HepG2 (cell line): ENCODE measurements around the gene HLCS. TPM values are rescaled to one million over a fixed set of nuclear protein-coding genes. Genes with fewer than 3 reads are reported as not detected.

Source experiments
- ATAC-seq: fragments of 200-7000 bp; cut with Tn5 transposase; 3 replicates; pipeline ENCODE4 v1.9.1; 2020; ENCODE audit warnings: mild to moderate bottlenecking, moderate library complexity
- BruUV-seq: library from RNA; stranded (reverse); fragments of 400-500 nt; replicated peaks from 2 replicates; lab custom pipeline; 2021; lab: Mats Ljungman, UMichigan
- CTCF ChIA-PET: fragments of 300-600 bp; formaldehyde crosslinking; extraction: SDS; loops from one replicate; lab custom pipeline; 2021; ENCODE audit warnings: low total read pairs, inconsistent platforms, low intra/inter-chr PET ratio; lab: Yijun Ruan, JAX
- POLR2A ChIA-PET: fragments of 350-600 bp; sonication (Branson Sonifier 250); formaldehyde crosslinking; loops from one replicate; lab custom pipeline; 2020; ENCODE audit warnings: antibody characterized with exemption, inconsistent platforms; lab: Yijun Ruan, JAX
- DNase-seq: peaks from one replicate; pipeline ENCODE4 v3.0.0-alpha.2; 2015; ENCODE audit warnings: low spot score
- FAIRE-seq: peaks from 3 replicates; lab custom pipeline; 2011; peaks lifted over from hg19 to GRCh38; lab: Jason Lieb, UNC
- H2AFZ ChIP-seq: one replicate; pipeline ENCODE4 v1.6.1; 2011; ENCODE audit warnings: low read length, inconsistent platforms
- H3K27ac ChIP-seq: fragments of 300-600 bp; 3 replicates; pipeline ENCODE4 v1.8.0; 2011; ENCODE audit warnings: mixed run types, mild to moderate bottlenecking, mixed read lengths, low read length, inconsistent platforms; ENCODE audit not compliant: insufficient read depth; ENCODE audit errors: extremely low read length
- H3K27me3 ChIP-seq, 2 experiments: fragments of 200-600 bp in 1 of 2; 2 replicates in 1 of 2; 3 replicates in 1 of 2; pipeline versions ENCODE4 v1.6.0 to v1.8.0; 2011; ENCODE audit warnings: low read length in 2 of 2, mild to moderate bottlenecking in 2 of 2, moderate library complexity in 2 of 2, inconsistent platforms in 1 of 2; ENCODE audit not compliant: insufficient read depth in 2 of 2, control insufficient read depth in 1 of 2
- H3K36me3 ChIP-seq, 2 experiments: fragments of 200-600 bp in 1 of 2; replicated peaks in 1 of 2; 2 replicates in 1 of 2; 3 replicates in 1 of 2; pipeline versions ENCODE4 v1.5.1 to v1.8.0; 2011; ENCODE audit warnings: low read length in 2 of 2, inconsistent platforms in 1 of 2; ENCODE audit not compliant: insufficient read depth in 2 of 2, control insufficient read depth in 1 of 2
- H3K4me1 ChIP-seq: 2 replicates; pipeline ENCODE4 v1.5.1; 2012; ENCODE audit warnings: low read length, inconsistent platforms; ENCODE audit not compliant: insufficient read depth
- H3K4me2 ChIP-seq: 2 replicates; pipeline ENCODE4 v1.6.0; 2011; ENCODE audit warnings: low read depth, low read length, inconsistent platforms
- H3K4me3 ChIP-seq, 3 experiments: fragments of 200-600 bp in 1 of 3; sonication (generic), shearing (Covaris generic) in 1 of 3; replicated peaks in 1 of 3; 2 replicates each; pipeline ENCODE4 v1.5.1; 2011 to 2016; ENCODE audit warnings: low read length in 3 of 3, inconsistent platforms in 2 of 3, low read depth in 2 of 3, mild to moderate bottlenecking in 2 of 3, control low read depth in 1 of 3, mixed read lengths in 1 of 3; ENCODE audit not compliant: insufficient read depth in 1 of 3
- H3K79me2 ChIP-seq: one replicate; pipeline ENCODE4 v1.6.1; 2011; ENCODE audit warnings: low read length, inconsistent platforms; ENCODE audit not compliant: insufficient read depth
- H3K9ac ChIP-seq: 2 replicates; pipeline ENCODE4 v1.6.0; 2011; ENCODE audit warnings: mild to moderate bottlenecking, low read depth, low read length, inconsistent platforms; ENCODE audit not compliant: insufficient read depth
- H3K9me3 ChIP-seq: 2 replicates; pipeline ENCODE4 v1.5.1; 2012; ENCODE audit warnings: mild to moderate bottlenecking, low read length
- H4K20me1 ChIP-seq: 2 replicates; pipeline ENCODE4 v1.6.0; 2011; ENCODE audit warnings: inconsistent platforms, mild to moderate bottlenecking, low read length, moderate library complexity; ENCODE audit not compliant: insufficient read depth
- CBX2 ChIP-seq, 2 experiments: fragments of 200-600 bp in 1 of 2; sonication (generic); formaldehyde crosslinking in 1 of 2; IDR thresholded peaks; 2 replicates each; pipeline versions ENCODE4 v1.7.0 to v1.8.1; 2018 to 2022; ENCODE audit warnings: low read depth in 2 of 2, low read length in 1 of 2, mild to moderate bottlenecking in 1 of 2, missing genetic modification reagents in 1 of 2
- KDM1A ChIP-seq: IDR thresholded peaks from 2 replicates; pipeline ENCODE4 v1.6.1; 2016; ENCODE audit warnings: missing compliant biosample characterization
- KDM2A ChIP-seq: sonication (generic); formaldehyde crosslinking; IDR thresholded peaks from 2 replicates; pipeline ENCODE4 v1.4.0; 2020; ENCODE audit warnings: low read depth, missing genetic modification reagents, borderline replicate concordance
- MXI1 ChIP-seq: IDR thresholded peaks from 3 replicates; pipeline ENCODE4 v1.6.1; 2012; ENCODE audit warnings: low read depth, low read length, inconsistent platforms, borderline replicate concordance
- NCOA1 ChIP-seq: sonication (generic); formaldehyde crosslinking; IDR thresholded peaks from 2 replicates; pipeline ENCODE4 v1.9.0; 2021; ENCODE audit warnings: missing genetic modification reagents
- STAG1 ChIP-seq: sonication (generic); formaldehyde crosslinking; IDR thresholded peaks from 2 replicates; pipeline ENCODE4 v1.4.0; 2020; ENCODE audit warnings: missing genetic modification reagents
- TARDBP ChIP-seq: sonication (generic); formaldehyde crosslinking; IDR thresholded peaks from 2 replicates; pipeline ENCODE4 v1.8.0; 2022; ENCODE audit warnings: mild to moderate bottlenecking, missing genetic modification reagents
- YY1 ChIP-seq: IDR thresholded peaks from 2 replicates; pipeline ENCODE4 v1.6.1; 2011; ENCODE audit warnings: low read length, low read depth, moderate library complexity, mild to moderate bottlenecking; ENCODE audit not compliant: insufficient read depth, insufficient replicate concordance
- ZNF768 ChIP-seq: sonication (generic); formaldehyde crosslinking; IDR thresholded peaks from 2 replicates; pipeline ENCODE4 v1.4.0; 2020; ENCODE audit warnings: missing genetic modification reagents
- ZNF772 ChIP-seq: sonication (generic); formaldehyde crosslinking; IDR thresholded peaks from 2 replicates; pipeline ENCODE4 v1.5.0; 2020; ENCODE audit warnings: mild to moderate bottlenecking, missing genetic modification reagents
- ZSCAN29 ChIP-seq: sonication (generic); formaldehyde crosslinking; conservative IDR thresholded peaks from 2 replicates; pipeline ENCODE4 v1.4.0; 2020; ENCODE audit warnings: mild to moderate bottlenecking, missing genetic modification reagents
- WGBS: methylation state at CpG from one replicate; pipeline ENCODE4 v1.1.6; 2017; ENCODE audit warnings: low lambda C conversion rate; 5-methylcytosine and 5-hydroxymethylcytosine counted together
- in situ Hi-C: cut with HindIII; loops from 2 replicates; pipeline ENCODE4 v1.10.0; 2017; ENCODE audit warnings: low pct_unique_long_range_greater_than_20kb; ENCODE audit not compliant: extremely low pct_ligation_motif_present
- intact Hi-C: fragments of 100-400 bp; cut with micrococcal nuclease; formaldehyde crosslinking; loops from one replicate; pipeline ENCODE4 v1.10.0; 2022; ENCODE audit not compliant: unreplicated experiment
- polyA plus RNA-seq, 8 experiments: library from polyadenylated mRNA; depleted of rRNA in 3 of 8; stranded (reverse) in 7 of 8; unstranded in 1 of 8; fragments of >200 nt; fragmentation: Illumina TruSeq in 4 of 8; extraction: Trizol in 4 of 8; gene quantifications; 2 replicates each; pipeline versions ENCODE4 v1.2.1 to v1.2.3, GENCODE V29; 2011 to 2016; ENCODE audit warnings: low read depth in 4 of 8, missing spikeins in 1 of 8, mixed read lengths in 1 of 8; ENCODE audit not compliant: insufficient read depth in 1 of 8
- total RNA-seq, 5 experiments: library from RNA; depleted of rRNA; stranded (reverse); fragments of >200 nt; fragmentation: Illumina TruSeq; extraction: Trizol; gene quantifications; 2 replicates each; pipeline ENCODE4 v1.2.3, GENCODE V29; 2016; ENCODE audit warnings: low read depth in 1 of 5
- TF ChIP-seq, protein P1 (sequence below): sonication (generic); formaldehyde crosslinking; IDR thresholded peaks from 2 replicates; pipeline ENCODE4 v1.4.0; 2020; ENCODE audit warnings: mild to moderate bottlenecking, missing genetic modification reagents
- TF ChIP-seq, protein P2 (sequence below): sonication (generic); formaldehyde crosslinking; IDR thresholded peaks from 2 replicates; pipeline ENCODE4 v1.5.0; 2020; ENCODE audit warnings: missing genetic modification reagents, mild to moderate bottlenecking, borderline replicate concordance
- TF ChIP-seq, protein P3 (sequence below): sonication (generic); formaldehyde crosslinking; IDR thresholded peaks from 2 replicates; pipeline ENCODE4 v1.5.0; 2020; ENCODE audit warnings: missing genetic modification reagents, mild to moderate bottlenecking, borderline replicate concordance

The HLCS gene
- total and polyA plus RNA-seq, 2 of the 13 experiments (the other 11 are each of a cell fraction or from before 2014, with no cell fraction given), result 7.9 to 12.3 TPM

DNA sequence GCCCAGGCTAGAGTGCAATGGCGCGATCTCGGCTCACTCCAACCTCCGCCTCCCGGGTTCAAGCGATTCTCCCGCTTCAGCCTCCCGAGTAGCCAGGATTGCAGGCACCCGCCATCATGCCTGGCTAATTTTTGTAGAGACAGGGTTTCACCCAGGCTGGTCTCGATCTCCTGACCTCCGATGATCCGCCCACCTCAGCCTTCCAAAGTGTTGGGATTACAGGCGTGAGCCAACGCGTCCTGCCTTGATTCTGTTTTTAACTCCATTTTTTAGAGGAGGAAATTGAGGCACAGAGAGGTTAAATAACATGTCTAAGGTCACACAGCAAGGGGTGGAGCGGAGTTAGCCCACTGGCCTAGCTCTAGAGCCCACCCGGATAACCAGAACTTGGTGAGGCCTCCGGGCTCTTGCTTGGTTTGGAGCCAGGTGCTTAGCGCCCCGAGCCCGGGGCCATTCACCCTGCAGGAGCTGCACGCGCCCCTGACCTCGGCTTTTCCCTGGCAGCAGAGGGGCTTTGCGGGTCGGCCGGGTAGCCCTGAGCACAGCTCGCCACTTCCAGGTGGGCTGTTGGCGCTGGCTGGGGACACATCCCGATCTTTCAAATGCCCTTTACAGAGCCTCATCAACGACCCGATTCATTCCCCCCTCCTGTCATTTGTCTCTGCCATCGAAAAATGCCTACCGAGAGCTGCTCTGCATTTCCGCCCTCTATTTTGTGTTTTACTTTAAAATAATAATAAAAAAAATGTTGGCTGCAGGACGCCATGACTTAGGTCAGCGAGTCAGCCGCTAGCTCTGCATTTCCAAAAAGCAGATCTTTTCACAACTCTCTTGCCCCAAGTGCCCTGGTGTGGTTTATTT, 256.4 kb downstream of the HLCS start:
- 90% methylated on average over 31 of the region's 38 CpGs for WGBS
- Histone ChIP-seq H4K20me1 (no peaks in the 10 kb centered on the region), H2AFZ (no peak overlapping the region), H3K4me3 (no peak overlapping the region)
- BruUV-seq, result no TSS peak
- no peak for TF ChIP-seq YY1
- TF ChIP-seq ZNF772, result no peak
- peak; percentile 77 for TF ChIP-seq ZNF768 (CRISPR knock-in tag)
- TF ChIP-seq, all 625 proteins: peak for 1
- no peaks in the 10 kb centered on the region for H3K36me3 ChIP-seq
- intact Hi-C loops, result no loop called here
- H3K9me3 ChIP-seq, result no peaks in the 10 kb centered on the region
- H3K79me2 ChIP-seq, result no peaks in the 10 kb centered on the region
- H3K27me3 ChIP-seq, result peaks cover 0 to 6% of the 10 kb centered on the region in 2 experiments; a peak in 2 of 5 replicates
- ATAC-seq (no peak), FAIRE-seq (no peak), DNase-seq (no peak)
- no peak overlapping the region for H3K9ac ChIP-seq
- no peaks in the 10 kb centered on the region for H3K4me1 ChIP-seq
- POLR2A ChIA-PET, result no interaction called here
- no peak overlapping the region for H3K4me2 ChIP-seq
- in situ Hi-C loops, result no loop called here
- CTCF ChIA-PET, result no interaction called here
- H3K27ac ChIP-seq, result no peak overlapping the region

DNA sequence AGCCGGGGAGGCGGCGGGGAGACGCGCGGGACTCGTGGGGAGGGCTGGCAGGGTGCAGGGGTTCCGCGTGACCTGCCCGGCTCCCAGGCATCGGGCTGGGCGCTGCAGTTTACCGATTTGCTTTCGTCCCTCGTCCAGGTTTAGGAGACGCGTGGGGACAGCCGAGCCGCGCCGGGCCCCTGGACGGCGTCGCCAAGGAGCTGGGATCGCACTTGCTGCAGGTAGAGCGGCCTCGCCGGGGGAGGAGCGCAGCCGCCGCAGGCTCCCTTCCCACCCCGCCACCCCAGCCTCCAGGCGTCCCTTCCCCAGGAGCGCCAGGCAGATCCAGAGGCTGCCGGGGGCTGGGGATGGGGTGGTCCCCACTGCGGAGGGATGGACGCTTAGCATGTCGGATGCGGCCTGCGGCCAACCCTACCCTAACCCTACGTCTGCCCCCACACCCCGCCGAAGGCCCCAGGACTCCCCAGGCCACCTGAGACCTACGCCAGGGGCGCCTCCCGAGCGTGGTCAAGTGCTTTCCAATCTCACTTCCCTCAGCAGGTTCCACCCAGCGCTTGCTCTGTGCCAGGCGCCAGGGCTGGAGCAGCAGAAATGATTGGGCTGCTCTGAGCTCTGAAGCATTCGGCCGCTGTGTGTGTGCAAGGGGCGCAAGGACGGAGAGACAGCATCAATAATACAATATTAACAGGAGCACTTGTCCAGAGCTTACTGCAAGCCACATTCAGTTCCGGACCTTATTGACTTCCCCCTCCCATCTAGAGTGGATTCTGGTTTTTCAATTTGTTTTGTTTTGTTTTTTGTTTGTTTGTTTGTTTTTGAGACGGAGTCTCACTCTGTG, 257.2 kb downstream of the HLCS start:
- H3K9me3 ChIP-seq, result no peaks in the 10 kb centered on the region
- H3K9ac ChIP-seq, result no peak overlapping the region
- FAIRE-seq (no peak), ATAC-seq (no peak), DNase-seq (no peak)
- H3K27me3 ChIP-seq, result peaks cover 0 to 9% of the 10 kb centered on the region in 2 experiments; a peak in 3 of 5 replicates
- no peaks in the 10 kb centered on the region for H3K36me3 ChIP-seq
- no peak overlapping the region for H3K27ac ChIP-seq
- intact Hi-C loops, result no loop called here
- ChIA-PET POLR2A (no interaction called here), CTCF (no interaction called here)
- BruUV-seq, result no TSS peak
- no peak overlapping the region for H3K4me3 ChIP-seq
- no peaks in the 10 kb centered on the region for H4K20me1 ChIP-seq
- no peaks in the 10 kb centered on the region for H3K4me1 ChIP-seq
- no peak overlapping the region for H2AFZ ChIP-seq
- no peak overlapping the region for H3K4me2 ChIP-seq
- in situ Hi-C loops, result no loop called here
- 91% methylated on average over 39 of the region's 55 CpGs for WGBS
- no peaks in the 10 kb centered on the region for H3K79me2 ChIP-seq
- TF ChIP-seq, protein P1, sequence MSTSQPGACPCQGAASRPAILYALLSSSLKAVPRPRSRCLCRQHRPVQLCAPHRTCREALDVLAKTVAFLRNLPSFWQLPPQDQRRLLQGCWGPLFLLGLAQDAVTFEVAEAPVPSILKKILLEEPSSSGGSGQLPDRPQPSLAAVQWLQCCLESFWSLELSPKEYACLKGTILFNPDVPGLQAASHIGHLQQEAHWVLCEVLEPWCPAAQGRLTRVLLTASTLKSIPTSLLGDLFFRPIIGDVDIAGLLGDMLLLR (CRISPR knock-in tag), result no peak
- TF ChIP-seq STAG1 (CRISPR knock-in tag) (no peak), MXI1 (no peak), ZSCAN29 (CRISPR knock-in tag) (no peak), TARDBP (CRISPR knock-in tag) (no peak), CBX2 (IDR thresholded peaks at IDR 0.05; ENCODE audit: low read depth, low read length) (no peak), CBX2 (CRISPR knock-in tag; IDR thresholded peaks at IDR 0.05; ENCODE audit: low read depth) (no peak), KDM2A (CRISPR knock-in tag) (no peak), KDM1A (no peak), NCOA1 (no peak)
- TF ChIP-seq, protein P2, sequence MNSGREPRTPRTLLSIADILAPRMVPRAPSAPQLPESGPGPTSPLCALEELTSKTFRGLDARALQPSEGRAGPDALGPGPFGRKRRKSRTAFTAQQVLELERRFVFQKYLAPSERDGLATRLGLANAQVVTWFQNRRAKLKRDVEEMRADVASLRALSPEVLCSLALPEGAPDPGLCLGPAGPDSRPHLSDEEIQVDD (CRISPR knock-in tag), result no peak
- TF ChIP-seq, protein P3, sequence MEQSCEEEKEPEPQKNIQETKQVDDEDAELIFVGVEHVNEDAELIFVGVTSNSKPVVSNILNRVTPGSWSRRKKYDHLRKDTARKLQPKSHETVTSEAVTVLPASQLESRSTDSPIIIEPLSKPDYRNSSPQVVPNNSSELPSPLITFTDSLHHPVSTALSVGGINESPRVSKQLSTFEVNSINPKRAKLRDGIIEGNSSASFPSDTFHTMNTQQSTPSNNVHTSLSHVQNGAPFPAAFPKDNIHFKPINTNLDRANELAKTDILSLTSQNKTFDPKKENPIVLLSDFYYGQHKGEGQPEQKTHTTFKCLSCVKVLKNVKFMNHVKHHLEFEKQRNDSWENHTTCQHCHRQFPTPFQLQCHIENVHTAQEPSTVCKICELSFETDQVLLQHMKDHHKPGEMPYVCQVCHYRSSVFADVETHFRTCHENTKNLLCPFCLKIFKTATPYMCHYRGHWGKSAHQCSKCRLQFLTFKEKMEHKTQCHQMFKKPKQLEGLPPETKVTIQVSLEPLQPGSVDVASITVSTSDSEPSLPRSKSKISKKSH (CRISPR knock-in tag), result no peak
